Left lung (tissue), 10 donors: Measurements from ENCODE around the gene CDK12. TPM values are rescaled to one million over a fixed set of nuclear protein-coding genes. Genes with fewer than 3 reads are reported as not detected.
A peak's percentile ranks its signal among the peaks of the same experiment; 100 is the strongest.

Experiments used
- ATAC-seq: fragments of 200-7000 bp; cut with Tn5 transposase; one replicate; pipeline ENCODE4 v1.9.1; 2020; ENCODE audit warnings: moderate library complexity
- DNase-seq, 4 donors: peaks; one replicate each; pipeline ENCODE4 v3.0.0-alpha.2; 2013 to 2020
- H3K27ac ChIP-seq, 2 donors: fragments of 200-600 bp; sonication (generic) in 1 of 2; one replicate each; pipeline versions ENCODE4 v1.5.0 to v1.8.0; 2020 to 2021
- H3K27me3 ChIP-seq, 2 donors: fragments of 200-600 bp; sonication (generic) in 1 of 2; one replicate each; pipeline versions ENCODE4 v1.5.0 to v1.8.0; 2020 to 2021
- H3K36me3 ChIP-seq, 2 donors: fragments of 200-600 bp; sonication (generic) in 1 of 2; one replicate each; pipeline versions ENCODE4 v1.5.0 to v1.8.0; 2020 to 2021
- H3K4me1 ChIP-seq, 2 donors: fragments of 200-600 bp; one replicate each; pipeline ENCODE4 v1.8.0; 2021
- H3K4me3 ChIP-seq, 2 donors: fragments of 200-600 bp; sonication (generic) in 1 of 2; one replicate each; pipeline versions ENCODE4 v1.5.0 to v1.8.0; 2020 to 2021; ENCODE audit warnings: mild to moderate bottlenecking in 1 of 2
- H3K9me3 ChIP-seq, 2 donors: fragments of 200-600 bp; sonication (generic) in 1 of 2; one replicate each; pipeline versions ENCODE4 v1.5.0 to v1.8.0; 2020 to 2021
- CTCF ChIP-seq, 2 donors: fragments of 200-600 bp; sonication (generic) in 1 of 2; IDR thresholded peaks; one replicate each; pipeline versions ENCODE4 v1.5.0 to v1.8.0; 2021; ENCODE audit warnings: antibody characterized with exemption in 2 of 2
- intact Hi-C, 2 donors: fragments of 100-400 bp; cut with DNase I; formaldehyde crosslinking; loops; one replicate each; pipeline versions ENCODE4 v1.11.2 to v1.14.2; 2022
- polyA plus RNA-seq, 6 donors: library from polyadenylated mRNA; unstranded; fragments of 120-200 nt; gene quantifications; one replicate each; pipeline ENCODE4 v1.2.1, GENCODE V29; 2013; ENCODE audit not compliant: insufficient read length in 6 of 6
- total RNA-seq, 2 donors: library from RNA; stranded (reverse); fragmentation: NEBNext Ultra II Directional; extraction: Animal tissue kit (Norgen Biotek cat#: 25700); gene quantifications; one replicate each; pipeline ENCODE4 v1.2.1, GENCODE V29; 2021
- donor health status: DM: no; HTN: yes; CAD: no.
- donor health status: DM: no; HTN: no; CAD: no.

Gene CDK12
- total and polyA plus RNA-seq, 8 donors, result 43.9 to 77.3 (median 69.6) TPM

GRCh38 chr17:39555368-39555767 lies 94.1 kb downstream of the CDK12 start:
- no peak for DNase-seq
- Histone ChIP-seq H3K4me1 (no peaks in the 10 kb centered on the region), H3K27me3 (no peaks in the 10 kb centered on the region), H3K36me3 (peaks cover 0 to 92% of the 10 kb centered on the region in 2 donors), H3K9me3 (no peaks in the 10 kb centered on the region), H3K27ac (no peak overlapping the region), H3K4me3 (no peak overlapping the region)
- no peak for TF ChIP-seq CTCF (IDR thresholded peaks at IDR 0.05)
- no peak for ATAC-seq
- intact Hi-C loops, result no loop called here

GRCh38 chr17:39556423-39556822 lies 95.1 kb downstream of the CDK12 start:
- Histone ChIP-seq H3K4me1 (no peaks in the 10 kb centered on the region), H3K27ac (no peak overlapping the region), H3K4me3 (no peak overlapping the region), H3K27me3 (no peaks in the 10 kb centered on the region), H3K36me3 (peaks cover 0 to 92% of the 10 kb centered on the region in 2 donors), H3K9me3 (no peaks in the 10 kb centered on the region)
- peak in 1 of 4 donors; percentile 21 for DNase-seq
- no peak for ATAC-seq
- no peak for TF ChIP-seq CTCF (IDR thresholded peaks at IDR 0.05)
- intact Hi-C loops, result no loop called here

GRCh38 chr17:39562395-39562794 lies 101.1 kb downstream of the CDK12 start:
- Histone ChIP-seq H3K36me3 (peaks cover 0 to 85% of the 10 kb centered on the region in 2 donors), H3K27me3 (no peaks in the 10 kb centered on the region), H3K4me3 (no peak overlapping the region), H3K27ac (no peak overlapping the region), H3K9me3 (no peaks in the 10 kb centered on the region), H3K4me1 (no peaks in the 10 kb centered on the region)
- intact Hi-C loops, result no loop called here
- no peak for ATAC-seq
- no peak for DNase-seq
- TF ChIP-seq CTCF (IDR thresholded peaks at IDR 0.05), result no peak

- Histone ChIP-seq H3K4me3 (no peak overlapping the region), H3K27ac (no peak overlapping the region), H3K36me3 (peaks cover 0 to 85% of the 10 kb centered on the region in 2 donors), H3K9me3 (no peaks in the 10 kb centered on the region), H3K27me3 (no peaks in the 10 kb centered on the region), H3K4me1 (no peaks in the 10 kb centered on the region)
- TF ChIP-seq CTCF (IDR thresholded peaks at IDR 0.05), result no peak
- intact Hi-C loops, result no loop called here
- no peak for ATAC-seq
- no peak for DNase-seq
These were observed 101.7 kb downstream of the CDK12 start for GRCh38 chr17:39562976-39563375.

GRCh38 chr17:39563476-39563875 lies 102.2 kb downstream of the CDK12 start:
- no peak for ATAC-seq
- no peaks in the 10 kb centered on the region for H3K27me3 ChIP-seq
- TF ChIP-seq CTCF (IDR thresholded peaks at IDR 0.05), result no peak
- H3K36me3 ChIP-seq, result peaks cover 0 to 86% of the 10 kb centered on the region in 2 donors
- H3K4me1 ChIP-seq, result no peaks in the 10 kb centered on the region
- H3K27ac ChIP-seq, result no peak overlapping the region
- intact Hi-C loops, result no loop called here
- no peak overlapping the region for H3K4me3 ChIP-seq
- peak in 1 of 4 donors; percentile 40 for DNase-seq
- H3K9me3 ChIP-seq, result no peaks in the 10 kb centered on the region
